ENCODE measurements around the gene DAZAP1.

DAZAP1 gene

DNA sequence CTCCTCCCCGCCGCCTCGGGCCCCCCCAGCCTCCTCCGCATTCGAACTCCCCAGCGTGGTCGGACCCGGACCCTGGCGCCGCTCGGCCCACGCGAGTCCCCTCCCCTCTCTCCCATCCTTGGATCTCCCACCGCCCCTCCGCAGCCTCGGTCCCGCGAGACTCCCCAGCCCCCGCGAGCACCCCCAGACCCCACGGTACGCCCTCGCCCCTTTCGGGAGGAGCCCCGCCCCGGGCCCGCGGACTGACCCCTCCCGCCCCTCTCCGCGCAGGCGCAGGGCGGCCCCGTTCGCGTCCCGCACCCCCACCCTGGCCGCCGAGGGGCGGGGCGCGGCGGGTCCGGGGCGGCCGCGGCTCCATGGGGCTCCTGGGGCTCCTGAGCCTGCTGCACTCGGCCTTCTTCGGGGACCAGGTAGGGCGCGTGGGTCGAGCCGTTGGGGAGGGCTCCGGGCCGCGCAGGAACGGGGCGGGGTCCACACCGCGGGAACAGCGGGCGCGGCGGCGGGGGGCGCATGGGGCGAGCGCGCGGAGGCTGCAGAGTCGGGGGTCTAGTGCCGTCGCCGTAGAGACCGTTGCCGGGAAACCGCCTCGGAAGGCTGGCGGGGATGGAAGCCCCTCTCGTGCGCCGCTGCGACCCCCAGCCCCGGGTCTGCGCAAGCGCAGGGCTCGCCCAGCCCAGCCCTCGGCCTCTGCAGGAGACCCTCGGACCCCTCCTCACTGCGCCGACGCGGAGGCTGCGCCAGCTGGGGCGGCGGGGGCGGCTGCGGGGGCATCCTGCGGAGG lies 38.7 kb downstream of the DAZAP1 start:
- no peak for ATAC-seq

DNA sequence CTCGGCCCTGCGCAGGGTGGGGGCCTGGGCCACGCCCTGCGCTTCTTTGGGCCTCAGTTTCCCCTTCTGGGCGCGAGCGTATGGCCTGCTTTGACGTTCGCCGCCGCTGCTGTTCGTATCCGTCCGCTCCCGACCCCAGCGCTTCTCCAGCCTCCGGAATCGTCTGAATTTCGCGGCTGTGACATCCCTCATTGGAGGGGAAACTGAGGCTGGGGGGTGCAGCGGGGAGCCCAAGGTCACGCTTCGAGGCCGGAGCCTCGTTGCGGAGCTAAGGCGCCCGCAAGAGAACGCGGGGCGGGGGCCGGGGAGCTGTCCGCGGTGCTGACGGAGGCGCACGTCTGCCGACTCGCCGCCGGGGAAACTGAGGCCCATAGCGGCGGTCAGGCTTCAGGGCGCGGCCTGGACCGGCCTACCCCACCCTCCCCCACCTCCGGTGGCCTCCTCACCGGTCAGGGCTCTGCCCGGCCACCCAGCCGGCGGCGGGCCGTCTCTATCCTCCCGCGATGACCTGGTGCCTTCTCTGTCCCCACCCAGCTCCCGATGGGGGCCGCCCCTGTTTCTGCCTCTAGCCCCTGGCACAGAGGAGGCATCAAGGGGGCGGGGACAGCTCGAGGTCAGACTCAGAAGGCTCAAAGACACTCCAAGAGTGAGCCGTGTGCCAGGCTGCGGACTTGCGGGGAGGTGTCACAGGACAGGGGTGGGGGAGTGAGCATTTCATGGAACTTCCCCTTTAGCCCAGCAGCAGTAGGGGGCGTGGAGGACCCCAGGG lies 39.5 kb downstream of the DAZAP1 start:
- no peak for ATAC-seq

DNA sequence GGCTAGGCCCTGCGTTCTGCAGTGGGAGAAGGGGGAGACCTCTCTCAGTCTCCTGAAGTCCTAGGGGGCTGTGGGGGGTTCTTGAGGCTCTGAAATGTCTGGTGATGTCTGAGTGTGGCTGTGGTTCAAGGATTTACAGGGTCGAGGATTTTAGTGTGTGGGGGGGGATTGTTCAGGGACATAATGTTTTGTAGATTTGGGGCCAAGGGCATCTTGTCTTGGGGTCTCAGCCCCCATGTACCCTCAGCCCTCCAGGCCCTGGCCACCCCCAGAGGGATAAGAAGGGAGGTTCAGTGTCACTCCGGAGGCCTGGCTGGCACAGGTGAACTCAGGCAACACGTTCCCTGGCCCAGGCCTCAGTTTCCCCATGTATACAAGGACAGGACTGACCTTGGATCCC lies 40.1 kb downstream of the DAZAP1 start:
- ATAC-seq, result no peak

DNA sequence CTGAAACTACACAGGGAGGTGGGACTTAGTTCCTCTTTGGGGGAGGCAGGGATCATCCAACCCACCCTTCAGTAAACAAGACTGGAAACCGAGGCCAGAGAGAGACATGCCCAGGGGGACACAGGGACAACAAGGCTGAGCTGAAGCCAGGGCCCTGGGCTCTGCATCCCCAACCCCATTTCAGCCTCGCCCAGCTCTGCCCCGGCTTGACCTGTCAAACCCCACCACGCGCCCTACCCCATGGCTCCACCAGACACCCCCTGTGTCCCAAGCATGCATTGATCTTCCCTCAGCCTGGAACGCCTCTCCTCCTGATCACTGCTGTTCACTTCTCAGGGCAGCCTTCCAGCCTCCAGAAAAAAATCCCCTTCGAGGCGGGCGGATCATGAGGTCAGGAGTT lies 40.6 kb downstream of the DAZAP1 start:
- ATAC-seq, result no peak

DNA sequence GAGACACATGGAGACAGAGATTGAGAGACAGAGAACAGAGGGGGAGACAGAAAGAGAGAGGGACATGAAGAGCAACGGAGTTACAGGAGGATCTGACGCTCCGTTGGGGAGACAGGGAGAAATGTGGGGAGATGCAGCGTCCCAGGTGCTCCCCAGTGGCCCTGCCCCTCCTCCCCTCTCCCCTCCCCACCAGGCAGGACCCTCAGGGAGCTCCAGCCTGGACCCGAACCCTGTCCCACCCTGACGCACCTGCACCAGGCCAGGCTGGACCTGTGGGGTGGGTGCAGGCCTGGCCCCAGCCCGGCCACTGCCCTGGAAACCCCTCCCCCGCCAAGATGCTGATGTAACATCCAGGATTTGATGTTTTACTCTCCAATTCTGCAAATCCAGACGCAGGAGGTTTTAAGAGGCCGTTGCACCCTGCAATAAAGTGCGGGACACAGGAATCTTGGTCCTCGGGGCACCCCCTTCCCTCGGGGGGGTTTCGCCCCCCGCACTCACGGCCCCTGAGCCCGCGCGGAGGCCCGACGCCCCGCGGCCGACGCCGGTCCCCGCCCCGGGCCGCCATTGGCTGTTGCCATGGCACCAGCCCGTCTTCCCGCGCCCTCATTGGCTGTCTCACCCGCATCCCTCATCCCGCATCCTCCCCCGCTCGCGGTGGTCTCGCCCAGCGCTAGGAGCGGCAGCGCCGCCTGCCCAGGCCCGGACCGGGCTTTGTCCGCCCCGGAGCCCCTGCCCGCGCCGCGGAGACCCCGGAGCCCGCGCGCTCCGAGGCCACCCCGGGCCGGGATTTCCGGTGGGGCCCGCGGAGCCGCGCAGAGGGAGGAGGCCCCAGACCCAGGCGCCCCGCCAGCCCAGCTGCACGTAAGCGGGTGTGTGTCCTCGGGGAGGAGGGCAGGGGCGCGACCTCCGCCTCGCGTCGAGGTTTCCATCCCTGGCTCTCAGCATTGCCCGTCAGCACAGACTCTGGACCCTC lies 42.4 kb downstream of the DAZAP1 start, which contains the start of gene APC2:
TSS of gene APC2 (plus strand) at position 655 of the 976 bp plus-strand sequence. CDS start 2,881 bp downstream, outside the sequence.
- ATAC-seq, result peak; percentile 22 to 30

DNA sequence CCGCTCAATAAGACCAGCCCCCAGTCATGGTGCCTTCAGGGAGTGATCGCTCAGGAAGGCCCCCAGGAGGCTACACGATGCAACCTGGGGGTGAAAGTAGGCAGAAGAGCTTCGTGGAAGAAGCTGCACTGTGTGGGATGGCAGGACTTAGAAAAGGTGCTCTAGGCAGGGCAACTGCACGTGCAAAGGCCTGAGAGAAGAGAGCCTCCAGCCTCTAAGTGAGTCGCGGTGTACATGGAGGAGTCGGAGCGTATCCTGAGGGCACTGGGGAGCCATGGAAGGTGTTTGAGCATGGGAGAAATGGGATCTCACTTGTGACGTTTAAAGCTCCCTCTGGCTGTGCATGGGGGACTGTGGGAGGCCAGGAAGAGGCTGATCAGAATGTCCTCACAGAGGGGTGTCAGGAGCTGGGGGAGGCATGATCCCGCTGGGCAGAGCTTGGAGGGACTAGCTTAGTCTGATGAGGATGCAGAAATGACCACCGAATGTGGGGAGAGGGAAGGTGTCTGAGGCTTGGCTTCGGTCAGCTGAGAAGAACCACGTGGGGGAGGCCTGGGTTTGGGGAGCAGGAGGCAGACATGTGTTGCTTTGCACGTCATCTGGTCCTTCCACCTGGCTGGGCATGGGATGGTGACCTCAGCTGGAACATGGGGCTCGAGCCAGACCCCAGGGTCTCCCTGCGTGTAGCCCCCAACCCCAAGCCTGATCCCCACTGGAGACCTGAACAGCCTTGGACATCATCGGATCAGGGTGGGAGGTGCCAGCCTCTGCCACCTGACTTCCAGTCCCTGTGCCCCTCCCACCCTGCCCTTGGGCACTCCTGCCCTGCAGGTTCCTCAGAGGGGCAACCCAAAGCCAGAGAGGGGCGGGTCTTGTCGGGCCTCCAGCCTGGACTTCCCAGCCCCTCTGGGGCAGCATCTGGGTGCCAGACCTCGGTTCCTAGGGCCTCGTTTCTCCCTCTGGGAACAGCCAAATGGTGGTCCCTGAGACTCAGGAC lies 43.6 kb downstream of the DAZAP1 start:
- no peak for ATAC-seq

DNA sequence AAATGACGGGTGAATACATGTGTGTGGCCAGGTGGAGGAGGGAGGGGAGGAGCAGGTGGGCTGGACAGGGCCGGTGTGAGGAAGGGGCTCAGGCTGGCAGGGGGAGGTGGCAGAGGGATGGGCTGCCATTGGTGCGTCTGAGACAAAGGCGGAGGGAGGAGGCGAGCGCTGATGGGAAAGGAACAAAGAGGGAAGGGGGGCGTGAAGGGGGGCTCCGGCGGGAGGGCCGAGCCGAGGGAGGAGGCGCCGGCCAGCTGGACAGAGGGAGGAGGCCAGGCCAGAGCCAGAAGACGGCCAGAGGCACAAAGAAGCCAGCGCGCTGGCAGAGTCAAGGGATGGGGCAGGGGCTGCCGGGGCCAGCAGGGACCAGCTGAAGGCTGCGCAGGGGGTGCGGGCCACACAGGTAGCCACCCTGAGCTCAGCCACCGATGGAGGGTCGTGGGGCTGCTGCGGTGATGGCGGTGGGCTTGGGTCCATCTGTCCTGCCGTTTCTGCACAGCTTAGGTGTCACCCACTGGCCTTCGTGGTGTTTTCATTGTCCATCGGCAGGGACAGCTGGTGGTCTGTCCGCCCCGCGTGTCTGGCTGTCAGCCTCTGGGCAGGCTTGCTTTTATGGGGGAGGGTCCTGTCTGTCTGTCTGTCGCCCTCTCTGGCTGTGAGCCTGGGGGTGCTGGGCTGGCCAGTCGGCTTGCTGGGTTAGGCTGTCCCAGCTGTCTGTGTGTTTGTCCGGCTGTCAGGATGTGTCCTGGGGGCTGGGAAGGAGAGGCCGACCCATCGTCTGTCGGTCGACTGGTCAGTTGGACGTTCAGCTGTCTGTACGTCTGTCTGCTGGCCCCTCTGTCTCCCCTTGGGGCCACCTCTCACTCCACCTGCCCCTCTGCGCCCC lies 44.8 kb downstream of the DAZAP1 start:
- no peak for ATAC-seq

DNA sequence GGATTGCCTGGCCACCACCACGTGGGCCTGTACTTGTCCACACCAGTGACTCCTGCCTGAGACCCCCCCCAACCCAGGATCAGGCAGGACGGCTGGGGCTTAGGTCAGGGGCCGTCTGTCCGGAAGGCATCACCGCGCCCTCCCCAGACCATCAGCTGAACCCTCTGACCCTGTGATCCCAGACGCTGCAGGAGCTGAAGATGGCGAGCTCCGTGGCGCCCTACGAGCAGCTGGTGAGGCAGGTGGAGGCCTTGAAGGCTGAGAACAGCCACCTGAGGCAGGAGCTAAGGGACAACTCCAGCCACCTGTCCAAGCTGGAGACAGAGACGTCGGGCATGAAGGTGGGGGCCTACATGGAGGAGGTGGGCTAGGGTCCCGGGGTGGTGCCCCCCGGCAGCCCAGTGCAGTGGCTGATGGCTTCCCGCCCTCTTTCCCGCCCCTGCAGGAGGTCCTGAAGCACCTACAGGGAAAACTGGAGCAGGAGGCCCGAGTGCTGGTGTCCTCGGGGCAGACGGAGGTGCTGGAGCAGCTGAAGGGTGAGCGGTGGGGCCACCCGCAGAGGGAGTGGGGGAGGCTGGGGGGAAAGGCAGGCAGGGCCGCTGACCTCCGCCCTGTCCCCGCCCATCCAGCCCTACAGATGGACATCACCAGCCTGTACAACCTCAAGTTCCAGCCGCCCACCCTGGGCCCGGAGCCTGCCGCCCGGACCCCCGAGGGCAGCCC lies 45.6 kb downstream of the DAZAP1 start:
- no peak for ATAC-seq

DNA sequence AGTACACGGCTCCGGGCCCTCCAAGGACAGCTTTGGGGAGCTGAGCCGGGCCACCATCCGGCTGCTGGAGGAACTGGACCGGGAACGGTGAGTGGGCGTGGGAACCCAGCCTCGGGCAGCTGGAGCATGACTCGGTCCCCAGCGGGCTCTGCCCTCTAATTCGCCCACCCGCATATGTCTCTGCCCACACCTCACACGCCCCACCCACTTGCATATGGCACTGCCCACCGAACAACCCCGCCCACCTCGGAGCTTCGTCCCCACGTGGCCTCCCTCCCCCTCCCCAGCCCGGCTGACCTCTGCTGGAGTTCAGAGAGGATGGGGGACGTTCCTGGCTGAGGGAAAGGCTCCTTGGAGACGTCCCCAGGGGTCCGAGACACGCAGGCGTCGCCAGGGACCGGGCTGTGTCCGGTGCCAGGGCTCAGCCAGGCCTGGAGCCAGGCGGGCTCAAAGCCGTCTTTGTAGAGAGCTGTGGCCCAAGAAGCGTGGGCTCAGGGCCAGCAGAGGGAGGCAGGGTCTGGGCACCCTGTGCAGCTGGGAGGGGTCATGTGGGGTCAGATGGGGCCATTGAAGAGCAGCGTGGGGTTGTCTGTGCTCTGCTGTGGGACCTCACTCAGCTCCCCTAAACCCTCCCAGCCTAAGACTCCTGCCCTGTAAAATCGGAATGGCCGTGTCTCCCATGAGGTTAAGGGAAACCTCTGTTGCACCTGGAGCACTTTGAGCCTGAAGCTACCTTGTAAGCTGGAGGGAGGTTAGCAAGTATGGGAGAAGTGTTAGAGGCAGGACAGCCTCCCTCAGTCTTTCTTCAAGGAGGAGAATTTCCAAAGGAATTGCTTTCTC lies 46.4 kb downstream of the DAZAP1 start:
- ATAC-seq, result no peak

DNA sequence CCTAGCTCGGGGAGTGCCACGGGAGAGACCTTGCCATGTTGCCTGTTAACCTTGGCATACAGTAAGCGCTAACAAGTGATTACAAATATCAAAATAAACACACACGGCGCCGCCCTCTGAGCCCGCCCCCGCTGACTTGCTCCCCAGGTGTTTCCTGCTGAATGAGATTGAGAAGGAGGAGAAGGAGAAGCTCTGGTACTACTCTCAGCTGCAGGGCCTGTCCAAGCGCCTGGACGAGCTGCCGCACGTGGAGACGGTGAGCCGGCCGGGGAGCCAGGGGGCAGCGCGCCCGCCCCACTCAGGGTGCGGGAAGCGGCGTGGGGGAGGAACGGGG lies 47.6 kb downstream of the DAZAP1 start:
- peak in 1 of 2 donors; percentile 9 for ATAC-seq

DNA sequence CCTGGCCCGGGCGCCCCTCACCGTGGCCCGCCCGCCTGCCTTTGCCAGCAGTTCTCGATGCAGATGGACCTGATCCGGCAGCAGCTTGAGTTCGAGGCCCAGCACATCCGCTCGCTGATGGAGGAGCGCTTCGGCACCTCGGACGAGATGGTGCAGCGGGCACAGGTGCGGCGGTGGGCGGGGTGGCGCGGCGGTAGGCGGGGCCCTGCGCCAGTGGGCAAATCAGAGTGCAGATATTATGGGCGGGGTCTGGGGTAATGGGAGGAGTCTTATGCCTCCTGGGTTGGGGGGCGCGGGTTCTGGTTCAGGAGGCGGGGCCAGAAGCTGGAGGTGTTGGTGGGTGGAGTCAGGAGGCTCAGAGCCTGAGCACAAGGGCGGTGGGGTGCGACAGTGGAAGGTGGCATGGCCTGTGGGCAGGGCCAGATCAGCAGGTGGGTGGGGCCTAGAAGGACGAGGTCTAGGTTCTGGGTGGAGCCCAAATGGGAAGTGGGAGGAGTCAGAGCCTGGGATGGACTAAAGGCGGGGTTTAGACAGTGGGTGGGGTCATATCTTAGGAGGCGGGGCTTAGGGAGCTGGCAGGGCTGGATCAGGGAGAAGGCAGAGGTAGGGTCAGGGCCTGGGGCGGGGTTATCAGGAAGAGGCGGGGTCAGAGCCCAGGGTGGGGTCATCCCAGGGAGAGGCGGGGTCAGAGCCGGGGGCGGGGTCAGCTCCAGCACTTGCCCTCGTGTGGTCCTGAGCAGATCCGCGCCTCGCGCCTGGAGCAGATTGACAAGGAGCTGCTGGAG lies 48.1 kb downstream of the DAZAP1 start:
- peak; percentile 59 to 61 for ATAC-seq

DNA sequence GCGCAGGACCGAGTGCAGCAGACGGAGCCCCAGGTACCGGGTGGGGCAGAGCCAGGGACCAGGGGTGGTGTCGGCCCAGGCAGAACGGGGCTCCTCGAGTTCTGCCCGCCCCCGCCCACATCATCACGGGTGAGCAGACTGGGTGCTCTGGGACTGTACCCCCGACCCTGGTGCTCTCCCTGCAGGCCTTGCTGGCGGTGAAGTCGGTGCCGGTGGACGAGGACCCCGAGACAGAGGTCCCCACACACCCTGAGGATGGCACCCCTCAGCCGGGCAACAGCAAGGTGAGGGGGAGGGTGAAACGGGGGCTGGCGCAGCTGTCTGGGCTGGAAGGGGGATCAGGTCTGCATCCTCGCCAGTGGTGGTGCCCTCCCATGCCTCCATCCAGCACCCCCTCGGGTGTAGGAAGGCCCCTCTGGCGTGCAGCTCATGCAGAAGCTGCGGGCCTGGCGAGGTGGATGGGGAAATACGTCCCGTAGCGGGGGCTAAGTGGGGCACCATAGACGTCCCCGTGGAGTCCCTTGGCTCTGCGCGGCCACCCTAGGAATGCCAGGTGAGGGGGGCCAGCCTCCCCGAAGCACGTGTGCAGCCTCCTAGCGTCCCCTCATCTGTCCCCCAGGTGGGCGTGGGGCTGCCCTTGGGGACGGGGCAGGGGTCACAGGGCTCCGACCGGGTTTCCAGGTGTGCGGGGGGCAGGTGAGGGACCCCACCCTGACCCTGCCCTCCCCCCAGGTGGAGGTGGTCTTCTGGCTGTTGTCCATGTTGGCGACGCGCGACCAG lies 48.9 kb downstream of the DAZAP1 start:
- ATAC-seq, result peak in 1 of 2 donors; percentile 4

DNA sequence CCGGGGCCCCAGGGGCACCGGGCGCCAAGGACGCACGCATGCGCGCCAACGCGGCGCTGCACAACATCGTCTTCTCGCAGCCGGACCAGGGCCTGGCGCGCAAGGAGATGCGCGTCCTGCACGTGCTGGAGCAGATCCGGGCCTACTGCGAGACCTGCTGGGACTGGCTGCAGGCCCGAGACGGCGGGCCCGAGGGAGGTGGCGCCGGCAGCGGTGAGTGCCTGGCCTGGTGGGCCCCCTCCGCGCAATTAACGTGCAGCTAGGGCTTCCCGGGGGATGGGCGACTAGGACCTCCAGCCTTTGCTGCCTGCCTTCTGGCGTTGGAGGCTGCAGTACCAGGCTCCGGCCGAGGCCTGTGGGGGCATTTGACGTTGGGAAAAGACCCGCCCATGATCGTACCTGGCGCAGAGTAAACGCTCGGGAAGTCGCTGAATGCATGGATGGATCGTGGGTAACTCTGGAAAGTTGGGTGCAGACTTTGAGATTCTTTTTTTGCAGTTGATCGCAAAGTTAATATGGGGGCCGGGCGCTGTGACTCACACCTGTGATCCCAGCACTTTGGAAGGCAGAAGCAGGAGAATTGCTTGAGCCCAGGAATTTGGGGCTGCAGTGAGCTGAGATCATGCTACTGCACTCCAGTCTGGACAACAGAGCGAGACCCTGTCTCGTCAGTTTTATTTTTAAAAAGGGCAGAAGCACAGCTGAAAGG lies 49.8 kb downstream of the DAZAP1 start:
- no peak for ATAC-seq

DNA sequence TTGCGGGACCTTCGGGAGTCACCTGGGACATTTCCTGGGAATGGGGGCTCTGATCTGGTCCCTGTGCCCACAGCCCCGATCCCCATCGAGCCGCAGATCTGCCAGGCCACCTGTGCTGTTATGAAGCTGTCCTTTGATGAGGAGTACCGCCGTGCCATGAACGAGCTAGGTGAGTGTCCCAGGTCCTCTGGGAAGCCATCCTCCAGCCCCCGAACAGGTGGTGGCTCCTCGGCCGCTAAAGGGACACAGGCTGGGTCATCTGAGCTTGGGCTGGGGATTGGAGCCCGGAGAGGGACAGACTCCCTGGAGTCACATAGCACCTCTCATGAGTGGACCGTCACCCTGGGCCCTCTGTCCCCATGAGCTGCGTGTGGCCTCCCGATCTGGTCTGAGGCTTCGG lies 50.5 kb downstream of the DAZAP1 start:
- no peak for ATAC-seq

DNA sequence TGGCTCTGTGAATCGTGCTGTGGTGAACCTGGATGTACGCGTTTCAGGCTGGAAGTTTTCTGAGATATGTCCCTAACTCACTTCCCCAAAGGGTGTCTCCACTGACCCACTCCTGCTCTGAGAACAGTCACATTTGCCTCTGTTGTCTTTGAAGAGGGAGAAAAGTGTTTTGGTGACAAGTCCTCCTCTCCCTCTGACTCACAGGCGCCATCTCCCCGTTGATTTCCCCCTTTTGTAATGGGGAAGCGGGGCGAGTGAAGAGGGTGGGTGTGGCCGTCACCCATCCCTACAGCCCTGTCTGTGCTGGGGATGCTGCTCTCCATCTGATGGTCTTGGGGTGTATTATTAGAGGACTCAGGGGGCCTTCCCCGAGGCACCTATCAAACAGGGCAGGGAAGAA lies 52.1 kb downstream of the DAZAP1 start:
- no peak for ATAC-seq

Measured in activated CD4-positive, CD25-positive, alpha-beta regulatory T cell treated with anti-CD3 and anti-CD28 coated beads, Interleukin-2, amount 50 U/mL, for 24 hours (primary cell).